CD4-positive, CD25-positive, alpha-beta regulatory T cell (primary cell): ENCODE results near the gene NKRF. TPM values are rescaled to one million over a fixed set of nuclear protein-coding genes. Genes with fewer than 3 reads are reported as not detected.

Experiments used
- ATAC-seq, 2 donors: fragments of 150-1000 bp; cut with Tn5 transposase; one replicate each; pipeline ENCODE4 v1.10.0; 2021; ENCODE audit warnings: low read depth in 2 of 2, moderate number of reproducible peaks in 2 of 2, moderate library complexity in 1 of 2
- DNase-seq, 3 donors: peaks; one replicate each; pipeline versions ENCODE4 v3.0.0 to v3.0.0-alpha.2; 2012 to 2022; ENCODE audit warnings: mixed read lengths in 1 of 3
- H3K27ac ChIP-seq: one replicate; pipeline ENCODE4 v1.7.0; 2013; ENCODE audit warnings: mild to moderate bottlenecking, low read length; ENCODE audit not compliant: insufficient read depth, poor library complexity, severe bottlenecking
- H3K27me3 ChIP-seq: one replicate; pipeline ENCODE4 v1.7.0; 2013; ENCODE audit warnings: low read length; ENCODE audit not compliant: control insufficient read depth, insufficient read depth
- H3K36me3 ChIP-seq: one replicate; pipeline ENCODE4 v1.7.0; 2013; ENCODE audit warnings: mild to moderate bottlenecking, low read length, moderate library complexity; ENCODE audit not compliant: control insufficient read depth, insufficient read depth
- H3K4me1 ChIP-seq: 2 replicates; pipeline ENCODE4 v1.7.0; 2013; ENCODE audit warnings: mild to moderate bottlenecking, low read length; ENCODE audit not compliant: insufficient read depth, control insufficient read depth, poor library complexity, severe bottlenecking
- H3K4me3 ChIP-seq: one replicate; pipeline ENCODE4 v1.7.0; 2013; ENCODE audit warnings: low read depth, mild to moderate bottlenecking, low read length, moderate library complexity
- H3K9me3 ChIP-seq, 2 experiments: 1 replicate in 1 of 2; 2 replicates in 1 of 2; pipeline ENCODE4 v1.7.0; 2013; ENCODE audit warnings: low read length in 2 of 2, mild to moderate bottlenecking in 1 of 2, moderate library complexity in 1 of 2; ENCODE audit not compliant: control insufficient read depth in 2 of 2
- H3K27ac Mint-ChIP-seq, 3 donors: one replicate each; pipeline ENCODE4 v1.8.0; 2020 to 2022; ENCODE audit warnings: mild to moderate bottlenecking in 3 of 3, mixed read lengths in 3 of 3, moderate library complexity in 2 of 3
- H3K27me3 Mint-ChIP-seq: one replicate; pipeline ENCODE4 v1.8.0; 2022; ENCODE audit warnings: mild to moderate bottlenecking, mixed read lengths
- H3K36me3 Mint-ChIP-seq: one replicate; pipeline ENCODE4 v1.8.0; 2020; ENCODE audit warnings: mixed read lengths
- H3K4me1 Mint-ChIP-seq, 4 donors: one replicate each; pipeline ENCODE4 v1.8.0; 2020 to 2022; ENCODE audit warnings: mixed read lengths in 4 of 4, mild to moderate bottlenecking in 1 of 4
- H3K4me3 Mint-ChIP-seq, 4 donors: one replicate each; pipeline ENCODE4 v1.8.0; 2020 to 2022; ENCODE audit warnings: mild to moderate bottlenecking in 4 of 4, mixed read lengths in 4 of 4, moderate library complexity in 3 of 4
- H3K9me3 Mint-ChIP-seq, 7 donors: one replicate each; pipeline ENCODE4 v1.8.0; 2020 to 2022; ENCODE audit warnings: mixed read lengths in 7 of 7, mild to moderate bottlenecking in 3 of 7, moderate library complexity in 2 of 7
- polyA plus RNA-seq, 4 donors: library from polyadenylated mRNA; unstranded; fragments of 300-500 nt; fragmentation: Illumina TruSeq; gene quantifications; one replicate each; pipeline ENCODE4 v1.2.3, GENCODE V29; 2021
- total RNA-seq: library from RNA; stranded (reverse); gene quantifications from one replicate; pipeline ENCODE4 v1.2.3, GENCODE V29; 2022

NKRF gene
- total and polyA plus RNA-seq, 5 donors from 2014 or later = 3.4 to 14.1 (median 6.7) TPM

GRCh38 chrX:119574394-119575266 lies 31.6 kb downstream of the NKRF start, which contains the start of gene UBE2A:
TSS of gene UBE2A (plus strand) at chrX:119574563. CDS start at chrX:119574712, 149 bp downstream.
- Mint-ChIP-seq H3K9me3 (no peaks in the 10 kb centered on the region), H3K27me3 (no peaks in the 10 kb centered on the region), H3K27ac (peak within 1 kb of the TSS; percentile 87 to 96 (median 96)), H3K4me3 (peak within 1 kb of the TSS; percentile 88 to 95 (median 92)), H3K36me3 (no peaks in the 10 kb centered on the region), H3K4me1 (peaks cover 5 to 28% (median 6%) of the 10 kb centered on the region in 4 donors)
- H3K4me3 ChIP-seq = peak within 1 kb of the TSS; percentile 75
- peak within 1 kb of the TSS; percentile 81 for H3K27ac ChIP-seq
- DNase-seq (peak; percentile 82 to 94 (median 89)), ATAC-seq (peak; percentile 94 to 97)
- no peaks in the 10 kb centered on the region for H3K9me3 ChIP-seq
- H3K27me3 ChIP-seq = no peaks in the 10 kb centered on the region
- no peaks in the 10 kb centered on the region for H3K36me3 ChIP-seq
- peaks cover 19% of the 10 kb centered on the region for H3K4me1 ChIP-seq

- H3K36me3 Mint-ChIP-seq = no peaks in the 10 kb centered on the region
- Histone ChIP-seq H3K9me3 (no peaks in the 10 kb centered on the region), H3K27ac (peak overlapping the region; percentile 81), H3K36me3 (no peaks in the 10 kb centered on the region), H3K4me1 (peaks cover 19% of the 10 kb centered on the region), H3K4me3 (peak overlapping the region; percentile 75), H3K27me3 (no peaks in the 10 kb centered on the region)
- peak overlapping the region; percentile 88 to 95 (median 92) for H3K4me3 Mint-ChIP-seq
- peak in 1 of 3 donors; percentile 30 for DNase-seq
- H3K27me3 Mint-ChIP-seq = no peaks in the 10 kb centered on the region
- H3K4me1 Mint-ChIP-seq = peaks cover 5 to 28% (median 6%) of the 10 kb centered on the region in 4 donors
- H3K9me3 Mint-ChIP-seq = no peaks in the 10 kb centered on the region
- no peak for ATAC-seq
- H3K27ac Mint-ChIP-seq = peak overlapping the region; percentile 86 to 96 (median 87)
Observed at GRCh38 chrX:119573840-119574393, 32.3 kb downstream of the NKRF start.

DNA sequence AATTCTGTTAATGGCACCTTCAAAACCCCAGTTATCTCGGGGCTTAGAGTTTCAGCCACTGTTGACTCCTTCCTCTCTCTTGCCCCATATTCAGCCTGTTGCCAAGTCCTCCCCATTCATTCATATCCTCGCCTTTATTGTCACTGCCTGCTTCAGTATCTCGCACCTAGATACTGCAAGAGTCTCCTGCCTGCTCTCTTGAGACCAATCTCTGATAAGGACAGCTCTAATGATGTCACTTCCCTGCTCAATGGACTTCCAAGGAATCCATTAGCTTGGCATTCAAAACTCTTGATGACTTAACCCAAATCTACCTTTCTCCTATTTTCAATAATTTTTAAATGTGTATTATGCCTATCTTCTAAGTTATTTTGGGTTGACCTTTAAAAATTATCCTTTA lies 33.0 kb downstream of the NKRF start:
- no peaks in the 10 kb centered on the region for H3K27me3 Mint-ChIP-seq
- peaks cover 4 to 28% (median 6%) of the 10 kb centered on the region in 4 donors for H3K4me1 Mint-ChIP-seq
- Histone ChIP-seq H3K27ac (no peak overlapping the region), H3K9me3 (no peaks in the 10 kb centered on the region), H3K27me3 (no peaks in the 10 kb centered on the region), H3K36me3 (no peaks in the 10 kb centered on the region), H3K4me3 (peak overlapping the region; percentile 75), H3K4me1 (peaks cover 19% of the 10 kb centered on the region)
- H3K27ac Mint-ChIP-seq = peak overlapping the region in 2 of 3 donors; percentile 87 to 96
- peak overlapping the region; percentile 76 to 93 (median 89) for H3K4me3 Mint-ChIP-seq
- H3K9me3 Mint-ChIP-seq = no peaks in the 10 kb centered on the region
- ATAC-seq = no peak
- no peaks in the 10 kb centered on the region for H3K36me3 Mint-ChIP-seq
- DNase-seq = no peak

GRCh38 chrX:119570351-119570835 lies 35.8 kb downstream of the NKRF start:
- Mint-ChIP-seq H3K4me1 (peaks cover under 1 to 17% (median 2%) of the 10 kb centered on the region in 4 donors), H3K9me3 (no peaks in the 10 kb centered on the region), H3K36me3 (no peaks in the 10 kb centered on the region), H3K27me3 (no peaks in the 10 kb centered on the region), H3K27ac (no peak overlapping the region), H3K4me3 (peak overlapping the region in 1 of 4 donors; percentile 22)
- no peaks in the 10 kb centered on the region for H3K9me3 ChIP-seq
- H3K4me3 ChIP-seq = no peak overlapping the region
- no peaks in the 10 kb centered on the region for H3K27me3 ChIP-seq
- DNase-seq (no peak), ATAC-seq (no peak)
- peaks cover 9% of the 10 kb centered on the region for H3K4me1 ChIP-seq
- no peaks in the 10 kb centered on the region for H3K36me3 ChIP-seq
- H3K27ac ChIP-seq = no peak overlapping the region

- Histone ChIP-seq H3K9me3 (no peaks in the 10 kb centered on the region), H3K4me1 (no peaks in the 10 kb centered on the region), H3K27ac (peak within 1 kb of the TSS; percentile 69), H3K27me3 (no peaks in the 10 kb centered on the region), H3K36me3 (peaks cover 5% of the 10 kb centered on the region), H3K4me3 (peak within 1 kb of the TSS; percentile 88)
- peak; percentile 77 to 93 (median 84) for DNase-seq
- Mint-ChIP-seq H3K27me3 (no peaks in the 10 kb centered on the region), H3K36me3 (peaks cover 5% of the 10 kb centered on the region), H3K4me1 (peaks cover 9 to 25% (median 17%) of the 10 kb centered on the region in 4 donors), H3K9me3 (peaks cover 0 to 1% (median 0%) of the 10 kb centered on the region in 7 donors), H3K4me3 (peak within 1 kb of the TSS; percentile 92 to 97 (median 94)), H3K27ac (peak within 1 kb of the TSS; percentile 52 to 97 (median 95))
- ATAC-seq = peak; percentile 92 to 95
Observed at GRCh38 chrX:119565107-119565663, 41.0 kb downstream of the NKRF start, which contains the start of gene STEEP1. TSS of gene STEEP1 (minus strand) at chrX:119565409. CDS start at chrX:119565355, 54 bp downstream.

GRCh38 chrX:119552508-119552907 lies 53.7 kb downstream of the NKRF start:
- DNase-seq = no peak
- no peak for ATAC-seq
- H3K4me1 ChIP-seq = no peaks in the 10 kb centered on the region
- H3K36me3 ChIP-seq = peaks cover 2% of the 10 kb centered on the region
- Mint-ChIP-seq H3K27me3 (no peaks in the 10 kb centered on the region), H3K27ac (no peak overlapping the region), H3K4me1 (peaks cover 8 to 21% (median 15%) of the 10 kb centered on the region in 4 donors), H3K9me3 (peaks cover 0 to 3% (median 0%) of the 10 kb centered on the region in 7 donors), H3K4me3 (no peak overlapping the region), H3K36me3 (peaks cover 11% of the 10 kb centered on the region)
- no peaks in the 10 kb centered on the region for H3K27me3 ChIP-seq
- no peak overlapping the region for H3K27ac ChIP-seq
- H3K9me3 ChIP-seq = no peaks in the 10 kb centered on the region
- H3K4me3 ChIP-seq = no peak overlapping the region

DNA sequence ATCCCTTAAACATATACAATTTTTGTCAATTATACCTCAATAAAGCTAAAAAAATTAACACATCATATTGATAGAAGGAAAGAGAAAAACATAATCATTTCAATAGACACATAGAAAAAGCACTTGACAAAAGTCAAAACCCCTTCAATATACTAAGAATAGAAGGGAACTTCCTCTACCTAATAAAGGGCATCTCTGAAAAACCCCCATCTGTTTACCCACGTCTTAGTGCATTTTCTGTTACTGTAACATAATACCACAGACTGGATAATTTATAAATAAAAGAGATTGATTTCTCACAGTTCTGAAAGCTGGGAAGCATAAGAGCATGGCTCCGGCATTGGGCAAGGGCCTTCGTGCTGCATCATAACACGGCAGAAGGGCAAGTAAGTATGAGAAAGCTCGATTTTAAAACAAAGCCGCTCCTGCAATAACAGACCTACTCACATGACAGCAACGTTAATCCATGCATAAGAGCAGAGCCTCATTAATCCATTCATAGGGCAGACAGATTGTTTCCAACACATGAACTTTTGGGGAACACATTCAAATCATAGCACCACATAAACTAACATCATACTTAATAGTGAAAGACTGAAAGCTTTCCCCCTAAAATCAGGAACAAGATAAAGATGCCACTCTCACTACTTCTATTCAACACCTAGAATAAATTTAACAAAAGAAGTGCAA lies 56.8 kb downstream of the NKRF start:
- H3K9me3 ChIP-seq = no peaks in the 10 kb centered on the region
- H3K9me3 Mint-ChIP-seq = peaks cover 0 to 2% (median 0%) of the 10 kb centered on the region in 7 donors
- no peaks in the 10 kb centered on the region for H3K36me3 ChIP-seq
- H3K27me3 ChIP-seq = no peaks in the 10 kb centered on the region
- peaks cover 4 to 19% (median 11%) of the 10 kb centered on the region in 4 donors for H3K4me1 Mint-ChIP-seq
- ATAC-seq = no peak
- H3K27me3 Mint-ChIP-seq = no peaks in the 10 kb centered on the region
- no peak overlapping the region for H3K4me3 ChIP-seq
- H3K27ac Mint-ChIP-seq = no peak overlapping the region
- H3K4me3 Mint-ChIP-seq = no peak overlapping the region
- no peak overlapping the region for H3K27ac ChIP-seq
- no peaks in the 10 kb centered on the region for H3K4me1 ChIP-seq
- H3K36me3 Mint-ChIP-seq = no peaks in the 10 kb centered on the region
- no peak for DNase-seq
